Omental fat pad (tissue), 4 donors: Measurements from ENCODE around the gene CD3G. TPM values are rescaled to one million over a fixed set of nuclear protein-coding genes. Genes with fewer than 3 reads are reported as not detected.

ENCODE experiments used
- ATAC-seq: fragments of 150-250 bp; one replicate; pipeline ENCODE4 v1.9.1; 2016; ENCODE audit warnings: mild to moderate bottlenecking, moderate library complexity; ENCODE audit not compliant: low FRiP score
- DNase-seq: peaks from one replicate; pipeline ENCODE4 v3.0.0-alpha.2; 2019; ENCODE audit warnings: low spot score
- CTCF ChIP-seq, 3 donors: fragments of 450-650 bp; IDR thresholded peaks; one replicate each; pipeline ENCODE4 v1.5.1; 2016 to 2017; ENCODE audit warnings: antibody characterized with exemption in 3 of 3, mild to moderate bottlenecking in 3 of 3, moderate library complexity in 2 of 3
- total RNA-seq, 4 donors: library from RNA; depleted of rRNA; stranded (reverse); fragments of >200 nt; gene quantifications; one replicate each; pipeline ENCODE4 v1.1.0, GENCODE V29; 2016

Gene CD3G
- total RNA-seq, 4 donors from 2014 or later: 1.0 to 2.1 (median 1.6) TPM

- TF ChIP-seq CTCF (IDR thresholded peaks at IDR 0.05): no peak
- ATAC-seq (no peak), DNase-seq (no peak)
Observed at GRCh38 chr11:118358071-118358470, 13.9 kb downstream of the CD3G start.

GRCh38 chr11:118359295-118359958 is 15.3 kb downstream of the CD3G start, which contains the start of gene UBE4A:
UBE4A (plus strand) TSS chr11:118359600; CDS start chr11:118365081, 5,481 bp downstream.
- peak; percentile 58 for ATAC-seq
- no peak for TF ChIP-seq CTCF (IDR thresholded peaks at IDR 0.05)
- peak; percentile 97 for DNase-seq

GRCh38 chr11:118364956-118365615 is 20.9 kb downstream of the CD3G start:
- no peak for ATAC-seq

GRCh38 chr11:118366287-118366686 is 22.1 kb downstream of the CD3G start:
- DNase-seq (no peak), ATAC-seq (no peak)
- TF ChIP-seq CTCF (IDR thresholded peaks at IDR 0.05): no peak

More at GRCh38 chr11:118364956-118365615, 20.9 kb downstream of the CD3G start:
- TF ChIP-seq CTCF (IDR thresholded peaks at IDR 0.05): no peak
- no peak for DNase-seq

- TF ChIP-seq CTCF (IDR thresholded peaks at IDR 0.05): no peak
- no peak for ATAC-seq
- DNase-seq: no peak
Observed at GRCh38 chr11:118370774-118371173, 26.6 kb downstream of the CD3G start.

- no peak for DNase-seq
- TF ChIP-seq CTCF (IDR thresholded peaks at IDR 0.05): no peak
- ATAC-seq: no peak
Observed at GRCh38 chr11:118373263-118373662, 29.1 kb downstream of the CD3G start.

GRCh38 chr11:118373871-118374270 is 29.7 kb downstream of the CD3G start:
- ATAC-seq (no peak), DNase-seq (no peak)
- TF ChIP-seq CTCF (IDR thresholded peaks at IDR 0.05): no peak
